Loucy (cell line): ENCODE data around the gene GLIPR1.

Source experiments
- H2AFZ ChIP-seq: fragments of 200-600 bp; sonication (generic); 2 replicates; pipeline ENCODE4 v1.6.0; 2016; ENCODE audit warnings: antibody characterized with exemption, mild to moderate bottlenecking, low read length, moderate library complexity
- H3F3A ChIP-seq: fragments of 200-600 bp; 2 replicates; pipeline ENCODE4 v1.6.0; 2016; ENCODE audit warnings: antibody characterized with exemption, low read depth, mild to moderate bottlenecking
- H3K27me3 ChIP-seq: fragments of 200-600 bp; sonication (generic); 2 replicates; pipeline ENCODE4 v1.6.1; 2014; ENCODE audit warnings: low read length, mild to moderate bottlenecking; ENCODE audit not compliant: insufficient read depth, poor library complexity, severe bottlenecking
- H3K36me3 ChIP-seq: fragments of 200-600 bp; sonication (generic); 2 replicates; pipeline ENCODE4 v1.6.1; 2016; ENCODE audit warnings: low read length; ENCODE audit not compliant: insufficient read depth
- H3K4me1 ChIP-seq: fragments of 200-600 bp; sonication (generic); 2 replicates; pipeline ENCODE4 v1.5.1; 2014; ENCODE audit warnings: low read length, mild to moderate bottlenecking; ENCODE audit not compliant: insufficient read depth, poor library complexity, severe bottlenecking
- H3K4me2 ChIP-seq: fragments of 200-600 bp; sonication (generic); 2 replicates; pipeline ENCODE4 v1.6.0; 2014; ENCODE audit warnings: antibody characterized with exemption, low read length, low read depth, mild to moderate bottlenecking; ENCODE audit not compliant: poor library complexity, severe bottlenecking
- H3K4me3 ChIP-seq: fragments of 200-600 bp; sonication (generic); 2 replicates; pipeline ENCODE4 v1.5.1; 2014; ENCODE audit warnings: low read length, mild to moderate bottlenecking, mixed read lengths; ENCODE audit not compliant: poor library complexity, severe bottlenecking
- H3K79me2 ChIP-seq: fragments of 200-600 bp; sonication (generic); 2 replicates; pipeline ENCODE4 v1.6.1; 2014; ENCODE audit warnings: low read length; ENCODE audit not compliant: insufficient read depth
- H3K9ac ChIP-seq: fragments of 200-600 bp; sonication (generic); 2 replicates; pipeline ENCODE4 v1.6.0; 2014; ENCODE audit warnings: mild to moderate bottlenecking, low read depth, low read length, moderate library complexity; ENCODE audit not compliant: poor library complexity, severe bottlenecking
- H3K9me2 ChIP-seq: fragments of 200-600 bp; sonication (generic); replicated peaks from 2 replicates; pipeline ENCODE4 v1.6.1; 2016; ENCODE audit warnings: low read depth, low read length, mixed read lengths
- H3K9me3 ChIP-seq: fragments of 200-600 bp; sonication (generic); 2 replicates; pipeline ENCODE4 v1.6.1; 2014; ENCODE audit warnings: mild to moderate bottlenecking, antibody characterized with exemption, low read length, low read depth; ENCODE audit not compliant: insufficient read depth
- H4K20me1 ChIP-seq: fragments of 200-600 bp; sonication (generic); 2 replicates; pipeline ENCODE4 v1.6.0; 2014; ENCODE audit warnings: antibody characterized with exemption, low read length, mild to moderate bottlenecking; ENCODE audit not compliant: insufficient read depth, poor library complexity, severe bottlenecking
- CTCF ChIP-seq: fragments of 200-600 bp; sonication (generic); conservative IDR thresholded peaks from 2 replicates; pipeline ENCODE4 v1.5.1; 2014; ENCODE audit warnings: mild to moderate bottlenecking, antibody characterized with exemption, low read length
- EZH2phosphoT487 ChIP-seq: fragments of 200-600 bp; IDR thresholded peaks from 2 replicates; pipeline ENCODE4 v1.6.1; 2018; ENCODE audit warnings: antibody characterized with exemption, mild to moderate bottlenecking, moderate library complexity, borderline replicate concordance

Gene GLIPR1

DNA sequence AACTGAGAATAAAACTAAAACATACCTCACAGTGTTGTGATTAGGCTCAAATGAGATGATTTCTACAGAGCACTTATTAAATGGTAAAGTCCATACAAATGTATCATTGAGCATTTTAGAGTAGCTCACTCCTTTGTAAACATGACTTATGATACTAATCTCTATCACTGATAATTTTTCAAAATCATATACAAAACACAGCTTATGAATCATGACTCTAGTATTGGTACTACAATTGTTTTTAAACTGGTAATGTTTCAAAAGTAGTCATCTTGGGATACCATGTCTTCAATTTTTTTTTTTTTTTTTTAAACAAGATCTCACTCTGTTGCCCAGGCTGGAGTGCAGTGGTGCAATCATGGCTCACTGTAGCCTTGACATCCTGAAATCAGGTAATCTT is 70.9 kb downstream of the GLIPR1 start:
- TF ChIP-seq EZH2phosphoT487 (no peak), CTCF (no peak)

GRCh38 chr12:75553398-75553797 is 72.8 kb downstream of the GLIPR1 start:
- H4K20me1 ChIP-seq = no peaks in the 10 kb centered on the region
- no peaks in the 10 kb centered on the region for H3K9me3 ChIP-seq
- no peaks in the 10 kb centered on the region for H3K36me3 ChIP-seq
- no peaks in the 10 kb centered on the region for H3K79me2 ChIP-seq
- H2AFZ ChIP-seq = peak overlapping the region; percentile 21; the same call in 1 of the 2 replicates
- H3K27me3 ChIP-seq = no peaks in the 10 kb centered on the region
- peaks cover 12% of the 10 kb centered on the region for H3K4me1 ChIP-seq
- H3K9me2 ChIP-seq = no peaks in the 10 kb centered on the region
- H3K4me3 ChIP-seq = no peak overlapping the region
- no peak overlapping the region for H3K4me2 ChIP-seq
- TF ChIP-seq EZH2phosphoT487 (no peak), CTCF (no peak)
- H3K9ac ChIP-seq = no peak overlapping the region
- H3F3A ChIP-seq = no peaks in the 10 kb centered on the region

More for the DNA sequence above, 70.9 kb downstream of the GLIPR1 start:
- no peaks in the 10 kb centered on the region for H3K36me3 ChIP-seq
- no peak overlapping the region for H3K4me3 ChIP-seq
- no peaks in the 10 kb centered on the region for H3K9me3 ChIP-seq
- H3K4me1 ChIP-seq = peaks cover 12% of the 10 kb centered on the region
- H3K79me2 ChIP-seq = no peaks in the 10 kb centered on the region
- H4K20me1 ChIP-seq = no peaks in the 10 kb centered on the region
- no peaks in the 10 kb centered on the region for H3K9me2 ChIP-seq
- no peaks in the 10 kb centered on the region for H3K27me3 ChIP-seq
- H3F3A ChIP-seq = no peaks in the 10 kb centered on the region
- H2AFZ ChIP-seq = no peak overlapping the region
- no peak overlapping the region for H3K4me2 ChIP-seq
- H3K9ac ChIP-seq = no peak overlapping the region
